H1 (cell line): Measurements from ENCODE around the gene OSBPL3. TPM values are rescaled to one million over a fixed set of nuclear protein-coding genes. Genes with fewer than 3 reads are reported as not detected.

Experiments
- CTCF ChIA-PET: fragments of 300-600 bp; sonication (Branson Sonifier 250); formaldehyde crosslinking; loops from one replicate; lab custom pipeline; 2021; ENCODE audit not compliant: partially characterized antibody; lab: Charles Lee
- POLR2A ChIA-PET: fragments of 300-600 bp; sonication (Branson Sonifier 250); formaldehyde crosslinking; loops from one replicate; lab custom pipeline; 2021; ENCODE audit warnings: inconsistent platforms; ENCODE audit not compliant: partially characterized antibody; lab: Charles Lee
- DNase-seq, 2 experiments: peaks; one replicate each; pipeline versions ENCODE4 v3.0.0 to v3.0.0-alpha.2; 2010 to 2022; ENCODE audit warnings: low spot score in 2 of 2, low read depth in 1 of 2, mixed read lengths in 1 of 2
- FAIRE-seq: peaks from 2 replicates; lab custom pipeline; 2011; peaks lifted over from hg19 to GRCh38; lab: Jason Lieb, UNC
- H2AFZ ChIP-seq: 2 replicates; pipeline ENCODE4 v1.8.1; 2012; ENCODE audit warnings: low read length, inconsistent platforms
- H2AK5ac ChIP-seq: 2 replicates; pipeline ENCODE4 v1.6.1; 2013; ENCODE audit warnings: low read depth, low read length
- H2BK120ac ChIP-seq: replicated peaks from 2 replicates; pipeline ENCODE3; 2013; ENCODE audit warnings: low read depth, low read length, inconsistent platforms
- H2BK12ac ChIP-seq: 2 replicates; pipeline ENCODE4 v1.6.1; 2013; ENCODE audit warnings: low read depth, low read length
- H2BK15ac ChIP-seq: 2 replicates; pipeline ENCODE4 v1.6.1; 2013; ENCODE audit warnings: low read length
- H2BK20ac ChIP-seq: 2 replicates; pipeline ENCODE4 v1.6.1; 2013; ENCODE audit warnings: low read length
- H2BK5ac ChIP-seq: 2 replicates; pipeline ENCODE4 v1.6.1; 2013; ENCODE audit warnings: low read depth, low read length
- H3K14ac ChIP-seq: 2 replicates; pipeline ENCODE4 v1.6.1; 2013; ENCODE audit warnings: inconsistent platforms; ENCODE audit not compliant: insufficient read length
- H3K18ac ChIP-seq: 2 replicates; pipeline ENCODE4 v1.6.1; 2013; ENCODE audit warnings: low read length; ENCODE audit errors: extremely low read depth
- H3K23ac ChIP-seq: 2 replicates; pipeline ENCODE4 v1.6.1; 2013; ENCODE audit warnings: inconsistent platforms; ENCODE audit not compliant: insufficient read length
- H3K23me2 ChIP-seq: 2 replicates; pipeline ENCODE4 v1.6.1; 2013; ENCODE audit warnings: low read depth, low read length
- H3K27ac ChIP-seq: 2 replicates; pipeline ENCODE4 v1.6.1; 2011; ENCODE audit warnings: low read depth, low read length, inconsistent platforms
- H3K27me3 ChIP-seq, 4 experiments: replicated peaks in 1 of 4; 1 replicate in 1 of 4; 2 replicates in 3 of 4; pipeline versions ENCODE4 v1.6.1 to v1.8.1; 2011 to 2013; ENCODE audit warnings: low read length in 3 of 4, mild to moderate bottlenecking in 3 of 4, inconsistent platforms in 2 of 4, mixed read lengths in 2 of 4, moderate library complexity in 1 of 4; ENCODE audit not compliant: control insufficient read depth in 3 of 4, insufficient read depth in 3 of 4; ENCODE audit errors: extremely low read depth in 1 of 4
- H3K36me3 ChIP-seq, 4 experiments: 2 replicates each; pipeline versions ENCODE4 v1.6.1 to v1.8.1; 2011 to 2013; ENCODE audit warnings: mild to moderate bottlenecking in 4 of 4, low read length in 3 of 4, moderate library complexity in 2 of 4, control low read depth in 1 of 4, inconsistent platforms in 1 of 4; ENCODE audit not compliant: insufficient read depth in 4 of 4, control insufficient read depth in 2 of 4
- H3K4ac ChIP-seq: replicated peaks from 2 replicates; pipeline ENCODE3; 2013; ENCODE audit warnings: low read length, low read depth, mixed read lengths, inconsistent platforms; ENCODE audit not compliant: insufficient read length
- H3K4me1 ChIP-seq, 4 experiments: replicated peaks in 1 of 4; 1 replicate in 1 of 4; 2 replicates in 3 of 4; pipeline versions ENCODE4 v1.6.1 to v1.8.1; 2011 to 2013; ENCODE audit warnings: low read length in 3 of 4, inconsistent platforms in 2 of 4, mixed read lengths in 1 of 4; ENCODE audit not compliant: insufficient read depth in 4 of 4, control insufficient read depth in 3 of 4
- H3K4me2 ChIP-seq, 2 experiments: 2 replicates each; pipeline versions ENCODE4 v1.6.1 to v1.8.1; 2011 to 2013; ENCODE audit warnings: low read depth in 2 of 2, low read length in 2 of 2, control low read depth in 1 of 2, inconsistent platforms in 1 of 2, mild to moderate bottlenecking in 1 of 2; ENCODE audit not compliant: insufficient read depth in 1 of 2
- H3K4me3 ChIP-seq, 4 experiments: fragments of 200-600, 300-600 bp in 1 of 4; sonication (generic), shearing (Covaris generic), sonication (Bioruptor Twin) in 1 of 4; 2 replicates each; pipeline versions ENCODE4 v1.5.1 to v1.8.1; 2011 to 2016; ENCODE audit warnings: low read length in 4 of 4, low read depth in 3 of 4, control low read depth in 2 of 4, inconsistent platforms in 2 of 4, mild to moderate bottlenecking in 2 of 4, mixed read lengths in 1 of 4, moderate library complexity in 1 of 4; ENCODE audit not compliant: insufficient read depth in 2 of 4; ENCODE audit errors: extremely low read depth in 1 of 4
- H3K56ac ChIP-seq: replicated peaks from 2 replicates; pipeline ENCODE3; 2013; ENCODE audit warnings: low read depth, mild to moderate bottlenecking, mixed read lengths, low read length, inconsistent platforms; ENCODE audit not compliant: insufficient read length
- H3K79me1 ChIP-seq: 2 replicates; pipeline ENCODE4 v1.6.1; 2013; ENCODE audit warnings: low read depth, low read length, control low read depth
- H3K79me2 ChIP-seq, 2 experiments: 2 replicates each; pipeline versions ENCODE4 v1.6.1 to v1.8.1; 2012 to 2013; ENCODE audit warnings: low read length in 2 of 2, mild to moderate bottlenecking in 2 of 2, inconsistent platforms in 1 of 2; ENCODE audit not compliant: insufficient read depth in 2 of 2, control insufficient read depth in 1 of 2
- H3K9ac ChIP-seq, 4 experiments: replicated peaks in 1 of 4; 1 replicate in 1 of 4; 2 replicates in 3 of 4; pipeline versions ENCODE4 v1.6.1 to v1.8.1; 2011 to 2013; ENCODE audit warnings: low read depth in 3 of 4, low read length in 3 of 4, control low read depth in 2 of 4, mild to moderate bottlenecking in 2 of 4, moderate library complexity in 2 of 4, inconsistent platforms in 1 of 4; ENCODE audit errors: extremely low read depth in 1 of 4
- H3K9me3 ChIP-seq, 2 experiments: 2 replicates each; pipeline versions ENCODE4 v1.6.1 to v1.8.1; 2012 to 2013; ENCODE audit warnings: mild to moderate bottlenecking in 2 of 2, moderate library complexity in 2 of 2, control low read depth in 1 of 2, inconsistent platforms in 1 of 2, low read depth in 1 of 2, low read length in 1 of 2, mixed read lengths in 1 of 2; ENCODE audit not compliant: insufficient read depth in 2 of 2
- H4K20me1 ChIP-seq, 2 experiments: replicated peaks in 1 of 2; 2 replicates each; pipeline versions ENCODE3 to v1.8.1; 2011 to 2013; ENCODE audit warnings: inconsistent platforms in 2 of 2, low read length in 2 of 2, mild to moderate bottlenecking in 1 of 2; ENCODE audit not compliant: insufficient read depth in 2 of 2, control insufficient read depth in 1 of 2
- H4K5ac ChIP-seq: 2 replicates; pipeline ENCODE4 v1.6.1; 2013; ENCODE audit warnings: low read length, low read depth, mixed read lengths, inconsistent platforms; ENCODE audit not compliant: insufficient read length
- H4K8ac ChIP-seq: 2 replicates; pipeline ENCODE4 v1.8.0; 2013; ENCODE audit warnings: mild to moderate bottlenecking, moderate library complexity, low read length, inconsistent platforms; ENCODE audit not compliant: insufficient read depth; ENCODE audit errors: extremely low read depth
- H4K91ac ChIP-seq: replicated peaks from 2 replicates; pipeline ENCODE3; 2013; ENCODE audit warnings: low read length, mixed read lengths, inconsistent platforms; ENCODE audit not compliant: insufficient read length
- BRCA1 ChIP-seq: IDR thresholded peaks from 2 replicates; pipeline ENCODE4 v1.6.1; 2012; ENCODE audit warnings: low read depth, low read length, improper control_type of control experiment
- CBX8 ChIP-seq: fragments of 300-800, 300-1000 bp; sonication (generic); IDR thresholded peaks from 2 replicates; pipeline ENCODE4 v1.7.1; 2016; ENCODE audit warnings: low read depth, low read length, borderline replicate concordance
- CREB1 ChIP-seq: IDR thresholded peaks from 2 replicates; pipeline ENCODE4 v1.6.1; 2012; ENCODE audit warnings: inconsistent platforms
- CTBP2 ChIP-seq: IDR thresholded peaks from 2 replicates; pipeline ENCODE4 v1.7.0; 2011; ENCODE audit warnings: borderline replicate concordance, mild to moderate bottlenecking, moderate library complexity, mixed read lengths, low read length; ENCODE audit not compliant: insufficient read depth, insufficient read length
- EZH2 ChIP-seq: fragments of 200-600 bp; sonication (generic); IDR thresholded peaks from 2 replicates; pipeline ENCODE4 v1.7.1; 2012; ENCODE audit warnings: low read depth, mild to moderate bottlenecking, moderate library complexity, low read length, inconsistent platforms; ENCODE audit not compliant: severe bottlenecking
- KDM4A ChIP-seq: IDR thresholded peaks from one replicate; pipeline ENCODE4 v1.7.1; 2012; ENCODE audit warnings: low read depth, mild to moderate bottlenecking, moderate library complexity, low read length, inconsistent platforms; ENCODE audit not compliant: severe bottlenecking
- KDM5A ChIP-seq: fragments of 200-600 bp; IDR thresholded peaks from 2 replicates; pipeline ENCODE4 v1.7.1; 2012; ENCODE audit warnings: mild to moderate bottlenecking, low read length, inconsistent platforms, mixed read lengths
- PHF8 ChIP-seq: fragments of 200-600 bp; sonication (generic); conservative IDR thresholded peaks from 2 replicates; pipeline ENCODE4 v1.7.1; 2012; ENCODE audit warnings: low read depth, mild to moderate bottlenecking, inconsistent platforms, low read length, moderate library complexity
- RFX5 ChIP-seq: IDR thresholded peaks from 2 replicates; pipeline ENCODE4 v1.6.1; 2011; ENCODE audit warnings: low read depth, low read length, improper control_type of control experiment, borderline replicate concordance
- TAF1 ChIP-seq: IDR thresholded peaks from 2 replicates; pipeline ENCODE4 v1.6.1; 2011; ENCODE audit warnings: mild to moderate bottlenecking, low read depth, low read length
- YY1 ChIP-seq: IDR thresholded peaks from 2 replicates; pipeline ENCODE4 v1.6.1; 2011; ENCODE audit warnings: low read depth, mild to moderate bottlenecking, low read length
- WGBS, 2 experiments: shearing (Covaris generic) in 1 of 2; methylation state at CpG; one replicate each; pipeline versions ENCODE4 v1.1.6 to v1.1.7; 2013 to 2015; ENCODE audit warnings: low lambda C conversion rate in 2 of 2, mixed read lengths in 2 of 2, inconsistent platforms in 1 of 2, low coverage in 1 of 2, missing lambda C conversion rate in 1 of 2; ENCODE audit not compliant: insufficient replicate concordance in 2 of 2, insufficient coverage in 1 of 2, insufficient read length in 1 of 2; ENCODE audit errors: extremely low coverage in 1 of 2, missing lambda C conversion rate in 1 of 2; 5-methylcytosine and 5-hydroxymethylcytosine counted together
- polyA plus RNA-seq, 7 experiments: library from polyadenylated mRNA; depleted of rRNA in 3 of 7; stranded (reverse) in 5 of 7; unstranded in 2 of 7; fragments of >200 nt in 5 of 7; fragments of 200-250 nt in 2 of 7; gene quantifications; 1 replicate in 5 of 7; 2 replicates in 1 of 7; 4 replicates in 1 of 7; pipeline versions ENCODE4 v1.2.1 to v1.2.3, GENCODE V29; 2011 to 2013; ENCODE audit warnings: missing spikeins in 2 of 7, mixed read lengths in 2 of 7
- total RNA-seq: library from RNA; stranded (reverse); fragmentation: NEBNext Ultra II Directional; extraction: Animal tissue kit (Norgen Biotek cat#: 25700); gene quantifications from 2 replicates; pipeline ENCODE4 v1.2.1, GENCODE V29; 2021

The OSBPL3 gene
- total and polyA plus RNA-seq, 2 of the 8 experiments (the other 6 are each of a cell fraction or from before 2014, with no cell fraction given): 2.8 to 13.9 TPM

DNA sequence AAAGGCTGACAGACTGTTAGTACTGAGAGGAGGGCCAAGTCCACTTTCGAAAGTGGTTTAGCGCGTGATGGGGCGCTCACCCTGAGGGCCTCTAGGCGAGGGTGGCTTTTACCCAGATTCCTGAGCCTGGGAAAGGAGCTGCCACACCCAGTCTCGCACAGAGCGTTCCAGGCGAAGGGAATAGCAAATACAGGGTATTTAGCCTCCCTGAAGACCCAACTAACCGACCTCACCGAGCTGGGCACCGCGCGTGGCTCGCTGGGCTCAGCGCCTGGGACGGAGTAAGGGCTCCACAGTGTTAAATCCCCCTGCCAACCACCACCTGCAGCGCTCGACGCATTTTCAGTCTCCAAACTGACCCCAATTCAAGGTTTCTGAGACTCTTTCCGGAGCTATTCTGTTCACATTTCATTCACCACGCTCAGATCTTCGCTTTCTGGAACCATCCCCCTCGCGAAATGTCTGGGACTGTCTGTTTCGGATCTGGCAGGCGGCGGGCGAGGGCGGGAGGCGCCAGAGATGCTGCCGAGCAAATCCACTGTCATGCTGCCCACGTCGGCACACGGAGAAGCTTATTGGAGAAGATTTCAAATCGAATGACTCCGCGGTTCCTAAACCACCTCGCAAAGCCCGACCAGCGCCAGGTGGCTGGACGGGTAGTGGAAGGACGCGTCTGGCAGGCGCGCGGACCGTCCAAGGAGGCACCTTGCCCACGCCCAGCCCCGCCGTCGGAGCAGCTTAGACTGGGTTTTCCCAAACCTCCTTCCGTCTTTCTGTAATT lies 1.4 kb upstream of the OSBPL3 start:
- no peak overlapping the region for H3K14ac ChIP-seq
- 5% methylated on average over 48 of the region's 52 CpGs; no CpG with 5 or more reads in 1 of the 2 experiments for WGBS, 2 experiments
- peaks cover 21% of the 10 kb centered on the region; the same call in 1 of the 2 replicates for H3K23me2 ChIP-seq
- ChIA-PET CTCF (interaction anchor here (0.6 to 1.9 kb wide), 23 partner anchors 10 to 334 kb away, joined by 3 to 9 read pairs (median 3); no protein-coding TSS in a partner anchor), POLR2A (interaction anchor here (0.8 to 1.6 kb wide), 5 partner anchors 9 to 144 kb away, joined by 3 to 5 read pairs (median 3); partner anchors contain the start of gene CYCS)
- DNase-seq (peak in 1 of 2 experiments; percentile 56), FAIRE-seq (no peak)
- H4K5ac ChIP-seq: no peak overlapping the region
- no peak overlapping the region for H3K4ac ChIP-seq
- peak overlapping the region; percentile 24; the same call in 1 of the 2 replicates for H2AFZ ChIP-seq
- H4K8ac ChIP-seq: no peak overlapping the region
- no peak overlapping the region for H3K23ac ChIP-seq
- peak overlapping the region; percentile 19; the same call in 1 of the 2 replicates for H2BK12ac ChIP-seq
- peak overlapping the region; percentile 76 to 97 for H3K4me2 ChIP-seq
- H3K9me3 ChIP-seq: no peaks in the 10 kb centered on the region; a peak in 1 of 4 replicates
- H2BK5ac ChIP-seq: peak overlapping the region; percentile 40; the same call in 1 of the 2 replicates
- no peak overlapping the region for H2AK5ac ChIP-seq
- H2BK20ac ChIP-seq: no peak overlapping the region
- H2BK15ac ChIP-seq: peak overlapping the region; percentile 16; the same call in 1 of the 2 replicates
- H4K91ac ChIP-seq: no peak overlapping the region
- no peaks in the 10 kb centered on the region for H3K36me3 ChIP-seq
- no peak overlapping the region for H3K56ac ChIP-seq
- no peak overlapping the region for H3K27ac ChIP-seq
- 0 out of 2 replicates have a peak overlapping the region, but pooled peaks have one; percentile 66 for H3K18ac ChIP-seq
- peaks cover 0 to 6% of the 10 kb centered on the region in 2 experiments for H4K20me1 ChIP-seq
- H3K4me1 ChIP-seq: peaks cover 6 to 14% (median 9%) of the 10 kb centered on the region in 4 experiments
- no peaks in the 10 kb centered on the region for H3K79me1 ChIP-seq
- H3K9ac ChIP-seq: no peak overlapping the region
- peaks cover 8 to 36% (median 28%) of the 10 kb centered on the region in 4 experiments for H3K27me3 ChIP-seq
- no peak overlapping the region for H2BK120ac ChIP-seq
- peak overlapping the region; percentile 47 to 79 (median 76) for H3K4me3 ChIP-seq
- H3K79me2 ChIP-seq: peaks cover 0 to 7% of the 10 kb centered on the region in 2 experiments; a peak in 1 of 4 replicates
- no peak for TF ChIP-seq BRCA1
- no peak for TF ChIP-seq YY1
- TF ChIP-seq TAF1: no peak
- no peak for TF ChIP-seq CBX8
- TF ChIP-seq PHF8: no peak
- peak; percentile 58 for TF ChIP-seq KDM4A
- peak; percentile 7 for TF ChIP-seq CTBP2
- no peak for TF ChIP-seq CREB1
- no peak for TF ChIP-seq KDM5A
- no peak for TF ChIP-seq RFX5
- TF ChIP-seq EZH2: peak; percentile 72
